ENCODE results near the gene NLK.
"Not testable (repeated sequence)": the region's sequence is repeated elsewhere in the genome, so short reads cannot be mapped to it uniquely, and the experiment has no call there.

Gene NLK

DNA sequence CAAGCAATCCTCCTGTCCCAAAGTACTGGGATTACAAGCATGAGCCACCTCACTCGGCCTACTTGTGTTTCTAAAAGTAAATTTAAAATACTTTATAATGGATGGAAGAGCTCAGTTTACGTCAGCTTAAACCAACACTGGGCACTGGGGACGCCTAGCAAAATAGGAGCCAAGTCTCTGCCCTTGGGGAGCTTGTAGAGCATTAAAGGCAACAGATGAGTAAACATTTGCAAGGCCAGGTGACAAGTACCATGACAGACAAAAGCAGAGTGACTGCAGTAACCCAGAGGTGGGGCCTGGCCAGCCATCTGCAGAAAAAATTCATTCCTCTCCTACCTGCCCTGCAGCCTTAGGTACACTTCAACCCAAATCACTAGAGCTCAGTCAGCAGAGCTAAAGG lies 12.1 kb upstream of the NLK start:
- no peak for DNase-seq (ENCODE audit: low read depth)
- TF ChIP-seq MYC (IDR thresholded peaks at IDR 0.05; ENCODE audit: low read depth, low read length) = no peak
- TF ChIP-seq, protein P1, sequence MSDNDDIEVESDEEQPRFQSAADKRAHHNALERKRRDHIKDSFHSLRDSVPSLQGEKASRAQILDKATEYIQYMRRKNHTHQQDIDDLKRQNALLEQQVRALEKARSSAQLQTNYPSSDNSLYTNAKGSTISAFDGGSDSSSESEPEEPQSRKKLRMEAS (IDR thresholded peaks at IDR 0.05; ENCODE audit: low read depth, low read length) = no peak
- TF ChIP-seq, protein P2, sequence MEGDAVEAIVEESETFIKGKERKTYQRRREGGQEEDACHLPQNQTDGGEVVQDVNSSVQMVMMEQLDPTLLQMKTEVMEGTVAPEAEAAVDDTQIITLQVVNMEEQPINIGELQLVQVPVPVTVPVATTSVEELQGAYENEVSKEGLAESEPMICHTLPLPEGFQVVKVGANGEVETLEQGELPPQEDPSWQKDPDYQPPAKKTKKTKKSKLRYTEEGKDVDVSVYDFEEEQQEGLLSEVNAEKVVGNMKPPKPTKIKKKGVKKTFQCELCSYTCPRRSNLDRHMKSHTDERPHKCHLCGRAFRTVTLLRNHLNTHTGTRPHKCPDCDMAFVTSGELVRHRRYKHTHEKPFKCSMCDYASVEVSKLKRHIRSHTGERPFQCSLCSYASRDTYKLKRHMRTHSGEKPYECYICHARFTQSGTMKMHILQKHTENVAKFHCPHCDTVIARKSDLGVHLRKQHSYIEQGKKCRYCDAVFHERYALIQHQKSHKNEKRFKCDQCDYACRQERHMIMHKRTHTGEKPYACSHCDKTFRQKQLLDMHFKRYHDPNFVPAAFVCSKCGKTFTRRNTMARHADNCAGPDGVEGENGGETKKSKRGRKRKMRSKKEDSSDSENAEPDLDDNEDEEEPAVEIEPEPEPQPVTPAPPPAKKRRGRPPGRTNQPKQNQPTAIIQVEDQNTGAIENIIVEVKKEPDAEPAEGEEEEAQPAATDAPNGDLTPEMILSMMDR (IDR thresholded peaks at IDR 0.05; ENCODE audit: low read depth, low read length) = no peak
- no peak for TF ChIP-seq POLR2A (IDR thresholded peaks at IDR 0.05; ENCODE audit: extremely low read depth, insufficient read length)

DNA sequence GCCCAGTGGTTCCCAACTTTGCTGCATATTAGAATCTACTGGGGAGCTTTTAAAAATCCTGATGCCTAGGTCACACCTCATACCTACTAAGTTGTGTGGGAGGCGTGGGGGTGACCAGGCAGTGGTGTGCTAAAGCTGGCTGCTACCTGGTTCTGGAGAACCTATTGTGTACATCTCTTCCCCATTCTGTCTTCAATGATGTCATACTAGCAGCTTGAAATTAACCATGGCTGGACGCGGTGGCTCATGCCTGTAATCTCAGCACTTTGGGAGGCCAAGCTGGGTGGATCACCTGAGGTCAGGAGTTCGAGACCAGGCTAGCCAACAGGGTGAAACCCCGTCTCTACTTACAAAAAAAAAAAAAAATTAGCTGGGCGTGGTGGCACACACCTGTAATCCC lies 11.3 kb upstream of the NLK start:
- no peak for DNase-seq (ENCODE audit: low read depth)
- no peak overlapping the region for H3K4me3 ChIP-seq (ENCODE audit: low read depth, low read length)
- TF ChIP-seq, protein P2 (IDR thresholded peaks at IDR 0.05; ENCODE audit: low read depth, low read length) = no peak
- TF ChIP-seq, protein P1 (IDR thresholded peaks at IDR 0.05; ENCODE audit: low read depth, low read length) = no peak

More for the DNA sequence above, 12.1 kb upstream of the NLK start:
- H3K4me3 ChIP-seq (ENCODE audit: low read depth, low read length) = no peak overlapping the region

DNA sequence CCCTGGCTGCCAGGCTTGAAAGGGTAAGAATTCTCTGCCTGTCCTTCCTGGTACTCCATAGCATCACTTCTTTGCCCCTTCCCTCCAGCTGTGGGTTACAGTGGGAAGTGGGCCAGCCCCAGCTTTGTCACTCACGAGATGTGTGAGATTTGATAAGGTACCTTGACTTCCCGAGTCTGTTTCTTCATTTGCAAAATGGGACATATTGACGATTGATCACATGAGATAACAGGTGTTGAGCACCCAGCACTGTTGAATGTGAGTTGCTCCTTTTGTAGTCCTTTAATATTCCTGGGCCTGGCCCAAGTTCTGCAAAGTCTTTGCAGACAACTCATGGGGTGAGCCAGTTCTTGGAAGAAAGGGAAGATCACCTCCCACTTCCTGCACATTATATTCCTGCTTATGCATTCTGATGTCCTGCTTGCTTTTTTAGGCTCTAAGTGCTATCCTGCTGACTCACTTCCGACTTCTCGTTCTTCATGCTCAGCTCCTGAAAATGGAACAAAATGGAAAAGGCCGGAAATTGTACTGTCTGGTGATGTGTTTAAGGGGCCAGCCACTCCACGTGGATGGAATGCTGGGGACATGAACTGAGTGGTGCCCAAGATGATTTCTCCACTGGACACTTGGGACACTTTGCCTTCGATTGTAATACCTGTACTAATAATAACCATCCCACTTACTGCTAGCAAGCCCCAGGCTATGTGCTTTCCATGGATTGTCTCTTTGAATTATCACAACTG lies 8.3 kb upstream of the NLK start:
- no peak for DNase-seq (ENCODE audit: low read depth)
- TF ChIP-seq, protein P2 (IDR thresholded peaks at IDR 0.05; ENCODE audit: low read depth, low read length) = no peak
- TF ChIP-seq, protein P1 (IDR thresholded peaks at IDR 0.05; ENCODE audit: low read depth, low read length) = no peak
- TF ChIP-seq MYC (IDR thresholded peaks at IDR 0.05; ENCODE audit: low read depth, low read length) = no peak
- no peak for TF ChIP-seq POLR2A (IDR thresholded peaks at IDR 0.05; ENCODE audit: extremely low read depth, insufficient read length)
- H3K4me3 ChIP-seq (ENCODE audit: low read depth, low read length) = no peak overlapping the region

DNA sequence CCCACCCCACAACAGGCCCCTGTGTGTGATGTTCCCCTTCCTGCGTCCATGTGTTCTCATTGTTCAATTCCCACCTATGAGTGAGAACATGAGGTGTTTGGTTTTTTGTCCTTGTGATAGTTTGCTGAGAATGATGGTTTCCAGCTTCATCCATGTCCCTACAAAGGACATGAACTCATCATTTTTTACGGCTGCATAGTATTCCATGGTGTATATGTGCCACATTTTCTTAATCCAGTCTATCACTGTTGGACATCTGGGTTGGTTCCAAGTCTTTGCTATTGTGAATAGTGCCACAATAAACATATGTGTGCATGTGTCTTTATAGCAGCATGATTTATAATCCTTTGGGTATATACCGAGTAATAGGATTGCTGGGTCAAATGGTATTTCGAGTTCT lies 7.0 kb upstream of the NLK start:
- not testable (repeated sequence) for DNase-seq (ENCODE audit: low read depth)

DNA sequence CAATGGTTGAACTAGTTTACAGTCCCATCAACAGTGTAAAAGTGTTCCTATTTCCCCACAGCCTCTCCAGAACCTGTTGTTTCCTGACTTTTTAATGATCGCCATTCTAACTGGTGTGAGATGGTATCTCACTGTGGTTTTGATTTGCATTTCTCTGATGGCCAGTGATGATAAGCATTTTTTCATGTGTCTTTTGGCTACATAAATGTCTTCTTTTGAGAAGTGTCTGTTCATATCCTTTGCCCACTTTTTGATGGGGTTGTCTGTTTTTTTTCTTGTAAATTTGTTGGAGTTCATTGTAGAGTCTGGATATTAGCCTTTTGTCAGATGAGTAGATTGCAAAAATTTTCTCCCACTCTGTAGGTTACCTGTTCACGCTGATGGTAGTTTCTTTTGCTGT lies 6.6 kb upstream of the NLK start:
- DNase-seq (ENCODE audit: low read depth); H3K4me3 ChIP-seq (ENCODE audit: low read depth, low read length): not testable (repeated sequence)

More for the DNA sequence above, 7.0 kb upstream of the NLK start:
- not testable (repeated sequence) for H3K4me3 ChIP-seq (ENCODE audit: low read depth, low read length)

DNA sequence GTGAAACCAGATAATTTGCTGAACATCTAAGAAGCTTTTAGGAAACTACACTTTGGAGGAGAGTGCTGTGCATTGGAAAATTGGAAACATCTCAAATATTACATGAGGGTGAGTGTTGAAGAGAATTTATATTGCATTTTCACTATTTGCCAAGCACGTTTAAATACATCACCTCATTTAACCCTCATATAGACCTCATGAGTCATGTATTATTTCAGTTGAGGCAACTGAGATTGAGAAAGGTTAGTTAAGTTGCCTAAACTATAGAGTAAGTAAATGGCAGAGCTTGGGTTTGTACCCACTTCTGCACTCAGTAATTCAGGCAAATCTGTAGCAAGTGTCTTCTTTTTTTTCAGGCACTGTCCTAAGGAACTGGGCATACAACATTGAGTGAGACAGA lies 3.7 kb upstream of the NLK start:
- DNase-seq (ENCODE audit: low read depth) = no peak
- no peak overlapping the region for H3K4me3 ChIP-seq (ENCODE audit: low read depth, low read length)
- TF ChIP-seq MYC (IDR thresholded peaks at IDR 0.05; ENCODE audit: low read depth, low read length) (no peak), POLR2A (IDR thresholded peaks at IDR 0.05; ENCODE audit: extremely low read depth, insufficient read length) (no peak)
- TF ChIP-seq, protein P2 (IDR thresholded peaks at IDR 0.05; ENCODE audit: low read depth, low read length) = no peak
- TF ChIP-seq, protein P1 (IDR thresholded peaks at IDR 0.05; ENCODE audit: low read depth, low read length) = no peak

DNA sequence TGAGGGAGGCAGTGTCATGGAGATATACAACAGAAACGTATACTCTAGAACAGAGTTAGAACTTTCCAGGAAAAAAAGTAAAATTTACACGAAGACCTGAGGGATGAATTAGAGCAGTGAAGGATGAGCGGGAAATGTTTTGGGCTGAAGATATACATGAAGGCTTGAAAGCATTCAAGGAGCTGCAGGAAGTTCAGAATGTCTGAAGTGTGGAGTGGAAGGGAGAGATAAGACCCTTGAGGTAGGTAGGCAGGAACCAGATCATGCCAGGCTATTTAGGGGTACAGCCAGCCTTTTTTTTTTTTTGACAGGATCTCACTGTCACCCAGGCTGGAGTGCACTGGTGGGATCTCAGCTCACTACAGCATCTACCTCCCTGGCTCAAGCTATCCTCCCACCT lies 3.2 kb upstream of the NLK start:
- no peak overlapping the region for H3K4me3 ChIP-seq (ENCODE audit: low read depth, low read length)
- no peak for TF ChIP-seq POLR2A (IDR thresholded peaks at IDR 0.05; ENCODE audit: extremely low read depth, insufficient read length)
- TF ChIP-seq, protein P2 (IDR thresholded peaks at IDR 0.05; ENCODE audit: low read depth, low read length) = no peak
- TF ChIP-seq, protein P1 (IDR thresholded peaks at IDR 0.05; ENCODE audit: low read depth, low read length) = no peak
- TF ChIP-seq MYC (IDR thresholded peaks at IDR 0.05; ENCODE audit: low read depth, low read length) = no peak
- DNase-seq (ENCODE audit: low read depth) = no peak
